Stimulated activated CD8-positive, alpha-beta memory T cell treated with anti-CD3 and anti-CD28 coated beads, Interleukin-7, amount 100 ng/mL, for 1 hour (primary cell): Measurements from ENCODE around the gene C6.
"Not testable (repeated sequence)": the region's sequence is repeated elsewhere in the genome, so short reads cannot be mapped to it uniquely, and the experiment has no call there.

Experiments
- DNase-seq, 2 donors: peaks; one replicate each; pipeline ENCODE4 v3.0.0-alpha.2; 2020; ENCODE audit warnings: low read depth in 2 of 2

The C6 gene

DNA sequence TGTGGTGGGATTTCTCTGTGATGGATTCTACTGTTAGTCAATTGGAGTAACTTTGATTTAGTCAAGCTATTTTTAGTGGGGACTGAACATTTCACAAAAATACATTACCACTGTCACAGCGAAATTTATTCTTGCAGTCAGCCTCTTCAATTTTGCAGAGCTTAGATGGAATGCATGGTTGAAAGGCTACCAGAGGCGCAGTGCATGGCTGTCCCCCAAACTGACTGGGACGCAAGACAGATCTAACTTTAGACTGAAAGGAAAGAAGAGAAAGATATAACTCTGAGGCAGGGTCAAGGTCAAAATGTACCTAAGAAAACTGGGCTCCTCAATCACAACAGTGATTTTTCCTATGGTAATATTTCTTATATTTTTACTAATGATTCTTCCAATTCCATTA is 13.7 kb downstream of the C6 start:
- DNase-seq = no peak

- DNase-seq = no peak
These were observed 17.1 kb downstream of the C6 start for GRCh38 chr5:41196197-41196596.

GRCh38 chr5:41195228-41195627 is 18.1 kb downstream of the C6 start:
- DNase-seq = no peak

- DNase-seq = no peak
These were observed 19.0 kb downstream of the C6 start for GRCh38 chr5:41194339-41194738.

- no peak for DNase-seq
These were observed 19.7 kb downstream of the C6 start for GRCh38 chr5:41193456-41194205.

DNA sequence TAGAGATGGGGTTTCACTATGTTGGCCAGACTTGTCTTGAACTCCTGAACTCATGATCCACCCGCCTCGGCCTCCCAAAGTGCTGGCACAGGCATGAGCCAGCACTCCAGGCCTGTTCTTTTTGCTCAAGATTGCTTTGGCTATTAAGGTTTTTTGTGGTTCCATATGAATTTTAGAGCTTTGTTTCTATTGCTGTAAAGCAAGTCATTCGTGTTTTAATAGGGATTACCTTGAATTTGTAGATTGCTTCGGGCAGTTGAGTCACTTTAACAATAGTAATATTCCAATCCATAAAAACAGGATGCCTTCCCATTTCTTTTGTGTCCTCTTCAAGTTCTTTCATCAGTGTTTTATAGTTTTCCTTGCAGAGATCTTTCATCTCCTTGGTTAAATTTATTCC is 22.1 kb downstream of the C6 start:
- no peak for DNase-seq

- no peak for DNase-seq
These were observed 27.2 kb downstream of the C6 start for GRCh38 chr5:41186143-41186542.

DNA sequence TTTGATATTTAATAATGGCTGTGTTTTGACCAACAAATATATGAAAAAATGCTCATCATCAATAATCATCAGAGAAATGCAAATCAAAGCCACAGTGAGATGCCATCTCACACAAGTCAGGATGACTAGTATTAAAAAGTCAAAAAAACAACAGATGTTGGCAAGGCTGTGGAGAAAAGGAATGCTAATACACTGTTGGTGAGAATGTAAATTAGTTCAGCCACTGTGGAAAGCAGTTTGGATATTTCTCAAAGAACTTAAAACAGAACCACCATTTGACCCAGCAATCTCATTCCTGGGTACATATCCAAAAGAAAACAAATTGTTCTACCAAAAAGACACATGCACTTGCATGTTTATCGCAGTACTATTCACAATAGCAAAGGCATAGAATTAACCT is 30.0 kb downstream of the C6 start:
- not testable (repeated sequence) for DNase-seq

DNA sequence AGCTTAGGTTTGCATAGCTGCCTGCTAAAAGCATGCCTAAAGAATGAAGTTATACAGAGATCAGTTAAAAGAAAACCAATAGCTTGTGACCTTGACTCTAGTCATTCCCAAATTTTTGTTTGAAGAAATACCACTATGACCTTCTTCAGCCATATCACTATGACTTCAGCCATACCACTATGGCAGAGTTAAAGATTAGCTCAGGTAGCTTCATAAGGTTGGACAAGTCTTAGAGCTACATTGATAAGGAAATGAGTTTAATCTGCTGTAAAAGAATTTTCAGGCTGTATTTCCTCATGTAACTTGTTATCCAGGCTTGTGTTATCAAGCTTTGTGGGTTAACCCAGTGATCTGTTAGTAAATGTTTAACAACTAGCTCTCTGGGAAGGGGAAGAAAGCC is 30.7 kb downstream of the C6 start:
- no peak for DNase-seq

DNA sequence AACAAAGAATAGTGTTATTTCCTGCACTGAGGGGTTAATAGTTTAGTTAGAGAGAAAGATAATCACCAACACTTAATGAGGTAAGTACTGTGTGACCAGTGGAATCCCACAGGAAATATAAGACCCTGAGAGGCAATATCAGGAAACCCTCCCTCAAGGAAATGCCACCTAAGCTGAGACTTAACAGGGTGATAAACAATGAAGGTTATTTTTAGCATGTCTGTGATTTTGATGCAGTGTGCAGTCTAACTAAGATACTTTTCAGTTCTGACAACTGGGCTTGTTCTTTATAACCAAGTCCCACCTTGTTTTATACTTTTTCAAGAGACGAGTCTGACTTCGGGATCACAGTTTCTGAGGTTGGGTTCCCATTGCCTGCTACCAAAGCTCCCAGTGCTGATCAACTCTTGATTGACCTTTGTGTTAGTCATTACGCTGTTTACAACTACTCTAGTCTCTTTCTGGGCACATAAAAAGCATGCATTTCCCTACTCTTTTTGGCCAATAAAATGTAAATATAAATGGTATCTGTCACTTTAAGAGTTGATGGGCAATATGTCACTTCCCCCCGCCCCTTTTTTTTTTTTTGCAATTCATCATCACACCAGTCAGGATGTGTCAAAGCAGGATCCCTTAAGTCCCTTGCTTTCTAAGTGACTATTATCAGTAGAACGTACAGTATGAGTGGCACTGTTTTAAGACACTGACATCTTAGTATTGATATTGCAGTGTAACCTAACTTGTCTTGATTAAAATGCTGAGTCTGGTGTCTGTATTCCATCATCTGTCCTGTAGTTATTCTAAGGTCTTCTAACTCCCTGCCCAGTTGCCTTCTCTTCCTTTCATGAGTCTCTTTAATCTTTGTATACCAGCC is 31.4 kb downstream of the C6 start:
- no peak for DNase-seq

- DNase-seq = no peak
These were observed 36.4 kb downstream of the C6 start for GRCh38 chr5:41176952-41177351.

DNA sequence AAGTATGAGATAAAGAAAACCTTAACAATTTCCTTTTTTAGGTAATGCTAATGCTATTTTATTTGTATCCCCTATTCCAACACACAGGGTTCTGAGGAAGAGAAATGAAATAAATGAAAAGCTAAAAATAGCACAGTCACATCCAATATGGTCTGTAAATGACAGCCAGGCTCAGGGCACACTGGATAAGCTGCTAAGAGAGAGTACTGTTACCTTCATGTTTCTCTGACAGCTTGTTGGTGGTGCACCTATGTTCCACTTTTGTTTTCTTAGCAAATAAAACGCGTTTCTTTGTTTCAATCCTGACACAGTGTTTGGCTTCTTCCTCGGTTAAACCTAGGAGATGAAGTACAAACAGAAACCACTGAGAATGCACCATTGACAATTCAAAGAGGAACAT is 41.3 kb downstream of the C6 start:
- no peak for DNase-seq

- no peak for DNase-seq
These were observed 52.1 kb downstream of the C6 start for GRCh38 chr5:41161271-41161670.

DNA sequence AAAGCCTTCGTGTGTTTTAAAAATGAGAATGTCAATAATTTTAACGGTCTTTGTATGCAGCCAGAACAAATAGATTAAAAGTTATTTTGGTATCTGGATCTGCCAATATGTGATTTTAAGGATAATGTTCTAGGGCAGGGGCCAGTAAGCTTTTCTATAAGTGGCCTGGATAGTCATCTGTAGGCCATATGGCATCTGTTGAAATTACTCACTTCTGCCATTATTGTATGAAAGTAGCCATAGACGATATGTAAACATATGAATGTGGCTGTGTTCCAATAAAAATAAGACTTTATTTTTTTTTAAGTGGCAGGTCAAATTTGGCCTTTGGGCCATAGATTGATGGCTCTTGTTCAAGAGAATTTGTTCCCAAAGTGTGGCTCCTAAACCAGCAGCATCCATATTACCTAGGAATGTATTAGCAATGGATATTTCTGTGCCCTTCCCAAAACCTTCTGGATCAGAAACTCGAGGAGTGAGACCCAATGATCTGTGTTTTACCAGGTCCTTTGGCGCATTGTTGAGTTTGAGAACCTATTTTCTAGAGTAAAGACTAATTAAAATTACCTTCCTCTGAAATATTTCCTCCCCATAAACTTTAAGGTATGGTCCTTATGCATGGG is 55.9 kb downstream of the C6 start:
- no peak for DNase-seq

DNA sequence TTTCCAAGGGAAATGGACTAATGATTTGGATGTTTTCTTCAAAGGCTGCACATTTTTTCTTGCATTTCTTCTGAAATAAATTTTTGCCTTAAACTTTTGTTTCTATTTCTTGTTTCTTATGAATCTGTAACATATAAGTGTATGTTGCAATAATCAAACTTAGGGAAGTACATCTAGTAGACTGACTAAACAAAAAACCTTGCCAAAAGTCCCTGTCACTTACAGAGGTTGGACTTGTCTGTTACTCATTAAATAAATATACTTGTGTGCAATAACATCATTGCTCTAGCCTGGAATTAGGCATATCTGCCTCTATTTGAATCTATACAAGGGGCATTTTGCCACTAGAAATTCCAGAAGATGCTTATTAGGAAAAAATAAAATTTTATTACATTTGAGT is 56.6 kb downstream of the C6 start:
- DNase-seq = no peak

GRCh38 chr5:41154491-41154890 is 58.8 kb downstream of the C6 start:
- no peak for DNase-seq

GRCh38 chr5:41151564-41151963 is 61.8 kb downstream of the C6 start:
- DNase-seq = no peak

GRCh38 chr5:41148448-41148847 is 64.9 kb downstream of the C6 start:
- DNase-seq = no peak

GRCh38 chr5:41145306-41145705 is 68.0 kb downstream of the C6 start:
- DNase-seq = no peak

- DNase-seq = no peak
These were observed 70.0 kb downstream of the C6 start for GRCh38 chr5:41143131-41143901.

GRCh38 chr5:41127967-41128690 is 85.2 kb downstream of the C6 start:
- DNase-seq = no peak
